HG03521 (cell line): Measurements from ENCODE around the gene ATP6V0C.

ENCODE experiments used
- ATAC-seq: cut with Tn5 transposase; IDR thresholded peaks from one replicate; pipeline ENCODE4 v1.9.1; 2021; ENCODE audit warnings: mild to moderate bottlenecking, moderate library complexity; ENCODE audit not compliant: unreplicated experiment

The ATP6V0C gene

GRCh38 chr16:2508722-2509400 lies 4.9 kb upstream of the ATP6V0C start:
- ATAC-seq, result no peak

- no peak for ATAC-seq
Measured at GRCh38 chr16:2511128-2511800, 2.5 kb upstream of the ATP6V0C start.

DNA sequence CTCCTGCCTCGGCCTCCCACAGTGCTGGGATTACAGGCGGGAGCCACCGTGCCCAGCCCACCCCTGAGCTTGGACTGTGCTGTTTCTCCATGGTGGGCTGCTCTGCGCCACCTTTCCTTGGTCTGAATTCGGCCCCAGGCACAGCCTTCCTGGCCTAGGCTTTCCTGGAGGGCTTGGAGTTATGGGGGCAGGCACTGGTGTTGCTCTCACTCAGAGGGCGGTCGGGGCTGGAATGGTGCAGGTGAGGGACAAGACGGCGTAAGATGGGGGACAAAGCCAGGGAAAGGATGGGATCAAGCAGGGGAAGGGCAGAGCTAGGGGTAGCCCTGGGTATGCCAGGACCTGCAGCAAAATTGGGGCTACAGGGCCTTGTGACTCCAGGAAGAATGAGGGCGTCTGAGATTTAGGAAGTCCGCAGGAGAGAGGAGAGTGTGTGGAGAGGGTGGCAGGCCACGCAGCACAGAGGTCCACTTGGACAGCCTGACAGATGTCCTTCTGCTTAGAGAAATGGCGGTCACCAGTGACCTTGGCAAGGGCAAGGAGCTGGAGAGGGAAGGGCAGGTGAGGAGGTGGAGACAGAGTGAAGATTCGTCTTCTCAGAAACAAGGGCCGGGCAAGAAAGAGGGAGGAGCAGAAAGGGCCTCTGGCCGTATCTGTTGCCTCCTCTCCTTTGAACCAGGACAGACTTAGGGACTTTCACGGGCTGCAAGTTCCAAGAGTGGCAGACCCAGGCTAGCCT lies 1.6 kb upstream of the ATP6V0C start:
- no peak for ATAC-seq

DNA sequence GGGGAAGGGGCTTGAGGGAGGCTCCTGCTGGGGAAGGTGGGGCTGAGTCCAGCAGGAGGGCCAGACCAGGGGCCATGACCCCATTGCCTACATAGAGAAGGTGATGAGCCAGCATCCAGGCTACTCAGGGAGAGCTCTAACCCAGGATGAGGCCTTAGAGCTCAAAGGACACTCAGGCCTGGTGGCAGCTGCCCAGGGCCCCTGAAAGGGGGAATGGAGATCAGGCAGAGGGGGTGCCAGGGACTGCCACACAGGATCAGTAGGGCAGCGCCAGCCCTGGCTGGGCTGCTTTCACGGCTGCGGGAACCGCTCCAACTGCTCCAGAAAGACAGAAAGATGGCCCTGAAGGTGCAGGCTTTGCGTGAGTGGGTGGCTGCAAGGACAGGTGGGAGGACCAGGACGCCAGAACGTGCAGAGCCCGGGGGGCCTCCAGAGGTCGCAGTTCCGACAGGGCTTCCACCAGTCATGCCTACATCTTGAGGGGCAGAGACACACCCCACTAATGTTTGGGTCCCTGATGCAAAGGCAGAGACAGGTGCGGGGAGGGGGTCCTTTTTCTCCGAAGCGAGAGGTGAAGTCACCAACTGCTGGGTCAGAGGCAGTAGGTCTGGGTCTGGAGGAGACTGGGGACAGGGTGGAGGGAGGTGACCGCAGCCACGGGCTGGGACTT lies 882 bp upstream of the ATP6V0C start:
- ATAC-seq, result peak; percentile 1

GRCh38 chr16:2514333-2515179 lies 804 bp downstream of the ATP6V0C start:
- no peak for ATAC-seq

DNA sequence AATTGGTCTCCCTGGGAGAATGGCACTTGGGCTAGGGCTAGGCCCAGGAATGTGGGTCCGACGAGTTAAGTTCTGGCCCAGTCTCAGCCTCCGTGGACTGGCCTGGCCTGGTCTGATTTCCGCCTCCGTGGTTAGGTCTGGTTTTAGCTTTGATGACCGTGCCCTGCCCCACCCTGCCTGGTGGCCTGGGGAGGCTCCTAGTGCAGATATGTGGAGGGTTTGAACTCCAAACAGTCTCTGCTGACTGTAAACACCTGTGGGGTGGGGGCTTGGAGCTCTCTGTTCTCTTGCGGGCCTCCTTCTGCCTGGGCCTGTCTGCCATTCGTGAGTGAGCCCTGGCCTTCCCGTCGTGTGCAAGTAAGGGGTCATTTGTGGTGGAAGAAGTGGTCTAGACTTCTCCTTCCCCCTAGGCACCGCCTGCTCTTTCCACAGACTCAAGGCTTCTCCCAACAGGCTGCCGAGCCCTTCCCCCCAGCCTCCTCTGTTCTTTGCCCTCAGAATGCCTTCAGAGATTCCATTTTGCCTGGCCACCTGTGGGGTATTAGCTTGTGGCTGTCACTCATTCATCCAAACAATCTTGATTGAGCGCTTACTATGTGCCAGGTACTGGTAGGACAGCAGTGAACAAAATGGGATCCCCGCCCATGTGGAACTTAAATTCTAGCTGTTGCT lies 1.6 kb downstream of the ATP6V0C start:
- no peak for ATAC-seq

DNA sequence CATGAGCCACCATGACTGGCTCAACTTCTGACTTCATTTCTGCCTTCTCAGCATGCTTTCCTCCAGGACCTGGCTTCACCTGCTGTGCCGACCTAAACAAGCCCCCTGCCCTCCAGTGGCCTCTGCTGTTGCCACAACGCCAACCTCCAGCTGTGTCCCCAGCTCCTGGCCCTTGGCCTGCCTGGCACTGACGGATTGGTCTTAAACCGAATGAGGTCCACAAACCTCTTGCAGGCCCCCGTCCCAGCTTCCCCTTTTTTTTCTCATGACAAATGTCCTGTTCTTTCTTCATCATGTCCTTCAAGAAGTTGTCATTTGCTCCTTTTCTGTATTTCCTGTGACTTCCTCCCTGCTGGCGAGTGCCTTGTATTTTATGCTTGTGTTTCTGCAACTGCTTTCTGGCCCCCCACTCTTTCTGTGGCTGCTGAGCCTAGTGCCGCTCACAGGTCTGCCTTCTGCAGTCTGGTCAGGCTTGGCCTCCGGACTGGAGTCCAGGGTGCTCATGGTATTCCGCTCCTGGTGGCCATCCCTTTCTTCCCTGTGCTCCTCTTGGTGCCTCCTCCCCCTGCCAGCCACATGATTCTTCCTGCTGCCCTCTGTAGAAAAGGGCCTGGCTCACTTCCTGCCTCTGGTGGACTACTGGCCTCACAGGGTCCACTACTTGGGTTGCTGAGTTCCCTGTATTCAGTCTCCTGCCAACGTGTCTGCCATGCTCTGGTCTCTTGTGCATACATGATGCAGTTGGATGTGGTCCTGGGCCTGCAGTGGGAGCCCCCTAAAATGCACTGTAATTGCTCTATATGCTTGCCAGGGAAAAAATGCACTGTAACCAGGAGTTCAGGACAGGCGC lies 2.9 kb downstream of the ATP6V0C start:
- no peak for ATAC-seq

DNA sequence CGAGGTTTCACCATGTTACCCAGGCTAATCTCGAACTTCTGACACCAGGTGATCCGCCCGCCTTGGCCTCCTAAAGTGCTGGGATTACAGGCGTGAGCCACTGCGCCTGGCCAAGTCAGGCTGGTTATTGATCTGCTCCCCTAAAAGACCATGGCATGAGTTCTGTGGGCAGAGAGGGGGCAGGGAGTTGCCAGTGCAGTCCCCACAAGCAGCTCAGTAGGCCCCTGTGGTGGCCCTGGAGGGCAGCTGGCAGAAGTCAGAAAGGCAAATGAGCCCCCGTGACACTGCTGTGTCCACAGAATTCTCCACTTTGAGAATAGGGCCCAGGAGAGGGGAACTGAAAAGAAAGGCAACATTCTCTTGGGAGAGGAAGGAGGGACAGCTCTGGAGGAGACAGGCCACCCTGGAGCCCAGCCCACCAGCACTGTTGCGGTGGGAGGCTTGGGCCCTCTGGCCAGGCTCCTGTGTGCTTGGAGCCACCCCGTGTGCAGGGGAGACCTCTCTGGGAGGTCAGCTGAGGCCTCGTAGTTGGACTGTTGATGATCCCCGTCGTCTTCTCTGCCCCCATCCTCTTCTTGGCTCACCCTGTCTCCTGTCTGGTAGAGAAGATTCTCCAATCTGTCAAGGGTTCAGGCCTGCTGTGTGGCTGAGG lies 4.3 kb downstream of the ATP6V0C start:
- ATAC-seq, result no peak

- ATAC-seq, result no peak
Measured at GRCh38 chr16:2518823-2519710, 5.3 kb downstream of the ATP6V0C start.

DNA sequence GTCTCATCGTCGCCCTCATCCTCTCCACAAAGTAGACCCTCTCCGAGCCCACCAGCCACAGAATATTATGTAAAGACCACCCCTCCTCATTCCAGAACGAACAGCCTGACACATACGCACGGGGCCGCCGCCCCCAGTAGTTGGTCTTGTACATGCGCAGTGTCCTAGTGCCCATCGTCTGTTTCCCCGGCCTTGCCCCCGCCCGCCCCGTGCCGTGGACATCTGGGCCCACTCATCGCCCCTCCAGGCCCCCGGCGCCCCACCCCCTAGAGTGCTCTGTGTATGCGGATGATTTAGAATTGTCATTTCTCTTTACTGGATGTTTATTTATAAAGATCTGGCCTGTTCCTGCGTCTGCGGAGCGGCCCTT lies 5.9 kb downstream of the ATP6V0C start:
- no peak for ATAC-seq

GRCh38 chr16:2520097-2520783 lies 6.5 kb downstream of the ATP6V0C start, which contains the start of gene AMDHD2:
AMDHD2 (plus strand) TSS chr16:2520371; CDS start chr16:2520459, 88 bp downstream.
- peak; percentile 50 for ATAC-seq

GRCh38 chr16:2520784-2521531 lies 7.2 kb downstream of the ATP6V0C start:
- ATAC-seq, result peak; percentile 26

GRCh38 chr16:2523801-2524231 lies 10.1 kb downstream of the ATP6V0C start:
- ATAC-seq, result no peak

DNA sequence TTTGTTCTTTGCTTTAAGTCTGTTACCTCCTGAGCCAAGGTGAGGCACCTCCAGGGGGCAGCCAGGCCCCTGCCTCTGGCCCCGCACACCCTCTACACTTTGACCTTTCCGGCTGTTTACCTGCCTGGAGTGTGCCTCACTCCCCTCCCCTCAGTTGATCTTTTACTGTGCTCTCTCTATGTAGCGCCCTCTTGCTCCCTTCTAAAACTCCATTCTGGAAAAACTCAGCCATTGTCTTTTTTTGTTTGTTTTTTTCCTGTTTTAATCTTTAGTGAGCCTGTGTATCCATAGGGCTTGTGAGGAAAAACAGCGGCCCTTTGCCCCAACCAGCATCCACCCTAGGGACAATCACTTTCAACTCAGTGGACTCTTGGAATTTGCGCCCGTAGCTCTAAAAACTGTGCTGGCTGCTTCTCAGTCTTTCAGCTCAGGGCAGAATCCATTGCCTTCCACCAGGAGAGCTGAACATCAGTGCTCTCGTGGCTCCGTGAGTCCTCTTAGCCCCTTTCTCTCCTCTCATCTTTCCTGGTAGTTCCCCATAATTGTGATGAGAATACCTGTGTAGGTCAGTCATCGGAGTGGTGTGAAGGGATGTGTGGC lies 10.7 kb downstream of the ATP6V0C start:
- no peak for ATAC-seq

DNA sequence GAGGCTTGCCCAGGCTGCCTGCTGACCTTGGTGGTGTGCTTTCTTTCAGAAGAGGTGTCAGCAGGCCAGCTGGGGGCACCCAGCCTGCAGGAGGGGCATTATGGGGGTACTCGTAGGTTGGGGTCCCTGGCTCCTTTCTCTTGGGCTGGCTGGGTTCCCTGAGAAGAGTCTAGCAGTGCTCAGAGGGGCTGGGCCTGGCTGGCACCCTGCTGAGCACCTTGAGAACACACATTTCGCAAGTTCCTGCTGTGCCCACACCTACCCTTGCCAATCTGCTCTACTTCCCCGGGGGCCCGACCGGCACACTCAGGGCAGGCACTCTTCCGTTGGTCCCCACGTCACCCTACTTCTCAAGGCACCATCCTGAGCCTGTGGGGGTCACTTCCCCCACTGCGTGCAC lies 12.4 kb downstream of the ATP6V0C start:
- ATAC-seq, result no peak
